Measurements from ENCODE around the gene MARCHF6.
"Not testable (repeated sequence)": the region's sequence is repeated elsewhere in the genome, so short reads cannot be mapped to it uniquely, and the experiment has no call there.

Gene MARCHF6

DNA sequence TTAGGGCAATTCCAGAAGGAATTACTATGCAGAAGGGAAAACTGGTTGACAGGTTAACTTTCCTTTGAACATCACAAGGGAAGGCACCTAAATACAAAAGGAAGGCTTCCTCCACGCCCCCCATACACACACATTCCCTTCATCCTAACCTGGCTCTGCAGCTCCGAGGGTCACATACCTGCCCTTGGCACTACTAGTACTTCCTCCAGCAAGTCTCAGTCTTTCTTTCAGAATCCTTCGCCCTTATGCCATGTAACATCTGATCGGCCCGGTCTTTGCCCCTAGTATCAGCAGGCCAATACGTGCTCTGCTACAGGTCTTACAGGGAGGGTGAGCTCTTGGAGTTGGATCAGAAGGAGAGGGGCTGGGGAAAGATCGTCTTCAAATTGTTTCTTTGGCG, 1.6 kb upstream of the MARCHF6 start:
- no peak for DNase-seq (ENCODE audit: low spot score)

- DNase-seq (ENCODE audit: low spot score): no peak
Measured at GRCh38 chr5:10352430-10353240, 860 bp upstream of the MARCHF6 start.

DNA sequence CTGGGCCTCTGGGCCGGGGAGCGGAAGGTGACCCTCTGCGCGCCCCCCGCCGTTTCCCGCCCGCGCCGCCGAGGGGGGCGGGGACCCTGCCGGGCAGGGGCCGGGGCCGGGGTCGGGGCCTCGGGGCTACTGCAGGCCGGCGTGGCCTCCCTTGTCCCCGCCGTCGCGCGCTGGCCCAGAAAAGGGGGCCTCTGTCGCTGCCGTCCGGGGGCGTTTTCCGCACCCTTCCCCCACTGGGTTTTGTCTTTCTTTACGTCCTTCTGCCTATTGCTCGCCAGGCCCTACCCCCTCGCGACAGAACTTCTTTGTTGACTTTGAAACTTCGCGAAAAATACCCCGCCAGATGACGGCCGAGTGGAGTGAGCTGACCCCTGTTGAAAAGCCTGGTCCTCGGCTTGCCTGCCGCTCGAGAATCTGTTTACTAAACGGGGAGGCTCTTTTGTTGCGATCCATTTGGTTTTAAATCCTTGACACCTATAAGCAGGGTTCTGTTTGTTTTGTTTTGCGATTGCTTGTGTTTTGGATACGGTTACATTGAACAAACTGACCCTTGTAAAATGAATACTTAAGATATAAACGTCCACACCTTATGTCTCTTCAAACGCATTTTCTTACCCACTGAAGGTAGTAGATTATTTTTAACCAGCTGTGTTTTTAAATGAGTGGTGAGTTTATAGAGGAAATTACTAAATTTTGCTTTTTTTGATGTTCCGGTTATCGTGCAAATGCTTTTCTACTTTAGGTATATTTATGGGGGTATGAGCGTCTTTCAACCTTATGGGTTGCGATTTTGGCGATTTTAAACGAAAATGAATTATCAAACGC, 765 bp downstream of the MARCHF6 start:
- DNase-seq (ENCODE audit: low spot score): no peak

DNA sequence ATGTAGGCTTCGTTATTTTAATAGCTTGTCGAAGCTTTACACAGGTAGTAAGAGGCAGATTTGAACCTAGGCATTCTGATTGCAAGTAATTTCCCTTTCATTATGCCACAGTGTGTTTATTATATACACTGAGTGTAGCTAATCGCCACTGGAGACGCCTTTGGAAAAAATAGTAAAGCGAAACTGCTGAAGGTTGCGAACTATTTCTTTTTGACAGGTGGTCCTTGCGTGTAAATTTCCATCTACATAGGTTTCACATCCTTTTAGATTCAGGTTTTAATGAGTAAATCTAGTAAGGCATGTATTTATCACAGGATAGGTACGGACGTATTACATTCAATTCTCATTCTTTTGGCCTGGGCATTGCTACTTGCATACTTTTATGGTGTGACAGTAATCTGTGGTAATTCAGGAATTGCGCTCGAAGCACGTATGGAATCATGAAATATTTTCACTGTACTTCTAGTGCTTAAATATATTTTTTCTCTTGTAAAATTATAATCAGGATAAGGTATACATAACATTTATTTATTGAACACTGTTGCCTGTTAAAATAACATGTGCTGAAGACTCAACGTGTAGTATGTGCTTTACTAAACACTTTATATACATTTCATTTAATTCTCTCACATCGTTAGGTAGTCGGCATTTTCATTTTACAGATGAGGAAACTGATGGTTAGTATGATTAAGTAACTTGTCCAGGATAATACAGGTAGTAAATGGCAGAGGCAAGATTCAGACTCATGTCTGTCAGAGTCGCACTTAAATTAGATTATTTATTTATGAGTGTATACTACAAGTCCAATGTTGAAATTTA, 1.8 kb downstream of the MARCHF6 start:
- DNase-seq (ENCODE audit: low spot score): no peak

DNA sequence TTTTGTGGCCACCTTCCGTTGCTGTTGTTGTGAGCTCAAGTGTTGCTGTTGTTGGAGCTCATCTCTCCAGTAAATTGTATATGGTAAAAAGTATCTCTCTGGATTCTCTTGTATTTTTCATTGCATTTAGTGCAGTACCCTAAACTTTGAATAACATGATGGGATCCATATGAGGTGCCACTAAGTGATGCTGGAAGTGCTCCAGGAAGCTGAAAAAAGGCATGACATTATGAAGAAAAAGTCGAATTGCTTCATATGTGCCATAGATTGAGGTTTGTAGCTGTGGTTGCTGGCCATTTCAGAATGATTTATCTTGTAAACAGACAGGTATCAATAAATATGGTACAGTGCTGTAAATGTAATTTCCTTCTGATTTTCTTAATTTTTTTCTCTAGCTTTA, 5.5 kb downstream of the MARCHF6 start:
- DNase-seq (ENCODE audit: low spot score): no peak

DNA sequence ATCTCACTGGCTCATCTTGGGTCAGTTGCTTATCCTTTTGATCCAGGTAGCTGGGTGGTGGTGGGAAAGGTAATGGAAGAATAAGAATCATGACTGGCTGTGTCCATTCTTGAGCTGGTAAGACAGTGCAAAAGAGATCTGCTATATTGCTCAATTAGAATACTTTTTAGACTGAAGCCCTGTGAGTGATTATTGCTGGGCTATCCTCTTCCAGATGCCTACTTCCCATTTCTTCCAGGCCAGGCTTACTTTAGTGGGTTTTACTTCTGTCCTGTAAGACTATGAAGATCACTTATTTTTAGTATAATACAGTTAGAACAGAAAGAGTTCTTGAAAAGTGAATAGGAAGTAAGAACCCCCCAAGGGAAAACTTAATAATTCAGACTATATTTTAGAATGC, 7.2 kb downstream of the MARCHF6 start:
- DNase-seq (ENCODE audit: low spot score): no peak

GRCh38 chr5:10363519-10364185, 10.2 kb downstream of the MARCHF6 start:
- DNase-seq (ENCODE audit: low spot score): no peak

DNA sequence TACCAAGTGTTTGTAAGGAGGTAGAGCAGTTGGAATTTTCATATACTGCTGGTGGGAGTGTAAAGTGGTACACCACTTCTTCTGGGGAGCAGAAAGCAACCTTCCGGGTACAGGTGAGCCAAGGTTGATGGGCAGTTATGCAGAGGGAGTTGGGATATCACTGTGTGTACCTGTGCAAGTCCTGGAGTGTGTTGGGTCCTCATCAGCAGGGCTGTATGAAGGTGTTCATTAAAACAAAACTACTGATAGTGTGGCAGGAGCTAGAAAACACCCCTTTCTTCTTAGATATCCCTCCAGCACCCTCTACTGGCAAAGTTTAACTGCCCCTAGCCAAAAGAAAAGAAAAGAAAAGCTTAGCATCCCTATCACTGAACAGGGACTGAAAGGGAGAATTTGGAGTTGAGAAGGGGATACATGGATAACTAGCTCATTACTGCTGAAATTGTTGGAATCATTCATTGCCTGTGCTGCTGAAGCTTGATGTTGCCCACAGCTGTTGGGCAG, 10.7 kb downstream of the MARCHF6 start:
- no peak for DNase-seq (ENCODE audit: low spot score)

- DNase-seq (ENCODE audit: low spot score): no peak
Measured at GRCh38 chr5:10365782-10366181, 12.3 kb downstream of the MARCHF6 start.

GRCh38 chr5:10366310-10367272, 13.1 kb downstream of the MARCHF6 start:
- no peak for DNase-seq (ENCODE audit: low spot score)

DNA sequence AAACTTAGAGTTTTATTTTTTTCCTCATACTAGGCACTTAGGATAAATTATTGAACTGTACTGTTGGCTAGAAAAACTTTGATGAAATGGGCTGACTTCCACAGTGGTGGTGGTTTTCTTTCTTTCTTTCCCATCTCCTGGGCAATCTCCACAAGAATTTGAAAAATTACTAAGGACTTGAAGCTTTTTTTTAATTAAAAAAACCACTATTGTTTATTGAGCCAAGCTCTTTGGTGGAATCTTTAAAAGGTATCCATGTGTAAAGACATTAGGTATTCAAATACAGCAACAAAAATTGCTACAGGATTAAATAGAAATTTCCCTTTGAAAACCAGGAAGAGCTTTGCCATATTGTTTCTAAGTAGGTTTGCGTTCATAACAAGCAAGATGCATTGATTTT, 14.1 kb downstream of the MARCHF6 start:
- no peak for DNase-seq (ENCODE audit: low spot score)

GRCh38 chr5:10370931-10371330, 17.4 kb downstream of the MARCHF6 start:
- DNase-seq (ENCODE audit: low spot score): no peak

GRCh38 chr5:10371369-10371768, 17.9 kb downstream of the MARCHF6 start:
- not testable (repeated sequence) for DNase-seq (ENCODE audit: low spot score)

- DNase-seq (ENCODE audit: low spot score): no peak
Measured at GRCh38 chr5:10372726-10373709, 19.5 kb downstream of the MARCHF6 start.

DNA sequence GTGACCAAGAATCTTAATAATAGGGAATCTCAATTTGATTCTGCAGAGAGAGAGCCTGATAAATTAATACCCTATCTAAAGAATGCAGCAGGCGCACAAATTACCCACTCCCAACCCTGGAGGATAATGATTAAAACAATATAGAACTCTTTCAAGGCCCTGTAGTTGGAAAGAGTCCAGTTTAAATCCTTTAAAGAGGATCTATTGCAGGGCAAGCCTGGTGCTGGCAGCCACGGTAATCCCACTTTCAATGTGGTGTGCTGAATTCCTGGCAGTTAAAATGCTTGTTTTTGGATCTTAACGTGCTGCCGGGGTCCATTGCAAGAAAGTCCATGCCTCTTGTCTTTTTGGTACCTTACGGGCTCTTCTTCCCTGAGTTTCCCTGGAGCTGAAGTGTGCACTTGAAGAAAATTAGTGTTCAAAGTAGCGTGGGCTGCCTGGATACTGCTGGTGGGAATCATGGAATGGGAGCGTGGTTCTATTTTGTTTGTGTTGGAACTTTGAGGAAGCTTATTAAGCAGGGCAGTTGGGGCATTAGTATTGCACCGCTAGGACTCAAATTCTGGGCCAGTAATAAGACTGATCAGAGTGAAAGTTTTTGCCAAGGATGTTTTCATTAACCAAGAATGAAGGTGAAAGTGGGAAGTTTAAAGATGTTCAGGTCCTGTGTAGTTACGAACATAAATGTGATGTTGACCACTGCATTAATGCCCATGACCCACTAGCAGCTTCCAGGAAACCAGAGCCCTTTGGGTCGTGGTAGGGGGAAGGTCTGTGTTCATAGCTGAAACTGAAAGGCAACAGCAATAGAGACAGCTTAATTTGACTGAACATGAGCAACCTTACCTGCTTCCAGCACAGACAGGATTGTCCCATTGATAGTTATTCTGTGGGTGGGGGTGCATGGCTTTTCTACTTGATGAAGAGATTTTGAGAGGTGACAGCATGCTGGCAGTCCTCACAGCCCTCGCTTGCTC, 20.8 kb downstream of the MARCHF6 start:
- DNase-seq (ENCODE audit: low spot score): no peak

DNA sequence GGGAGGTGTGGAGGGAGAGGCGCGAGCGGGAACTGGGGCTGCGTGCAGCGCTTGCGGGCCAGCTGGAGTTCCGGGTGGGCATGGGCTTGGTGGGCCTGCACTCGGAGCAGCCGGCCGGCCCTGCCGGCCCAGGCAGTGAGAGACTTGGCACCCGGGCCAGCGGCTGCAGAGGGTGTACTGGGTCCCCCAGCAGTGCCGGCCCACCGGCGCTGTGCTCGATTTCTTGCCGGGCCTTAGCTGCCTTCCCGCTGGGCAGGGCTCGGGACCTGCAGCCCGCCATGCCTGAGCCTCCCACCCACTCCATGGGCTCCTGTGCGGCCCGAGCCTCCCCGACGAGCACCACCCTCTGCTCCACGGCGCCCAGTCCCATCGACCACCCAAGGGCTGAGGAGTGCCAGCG, 21.7 kb downstream of the MARCHF6 start:
- DNase-seq (ENCODE audit: low spot score): not testable (repeated sequence)

GRCh38 chr5:10376544-10376943, 23.0 kb downstream of the MARCHF6 start:
- no peak for DNase-seq (ENCODE audit: low spot score)

- DNase-seq (ENCODE audit: low spot score): no peak
Measured at GRCh38 chr5:10377081-10377480, 23.6 kb downstream of the MARCHF6 start.
